ENCODE results near the gene MUSK.

DNA sequence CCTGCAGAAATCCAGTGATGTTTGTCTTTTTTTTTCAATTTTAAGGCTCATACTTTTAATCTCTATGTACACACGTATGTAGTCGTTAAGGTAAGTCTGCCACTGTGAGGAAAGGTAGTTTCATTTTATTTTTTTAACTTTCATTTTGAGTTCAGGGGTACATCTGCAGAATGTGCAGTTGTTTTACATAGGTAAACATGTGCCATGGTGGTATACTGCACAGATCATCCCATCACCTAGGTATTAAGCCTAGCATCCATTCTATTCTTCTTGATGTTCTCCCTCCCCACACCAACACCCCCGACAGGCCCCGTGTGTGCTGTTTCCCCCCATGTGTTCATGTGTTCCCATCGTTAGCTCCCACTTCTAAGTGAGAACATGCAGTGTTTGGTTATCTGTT lies 19.7 kb downstream of the MUSK start:
- TF ChIP-seq POLR2A (IDR thresholded peaks at IDR 0.05; ENCODE audit: low read depth, low read length) (no peak), POLR2AphosphoS5 (IDR thresholded peaks at IDR 0.05; ENCODE audit: low read depth, low read length) (no peak), TAF1 (IDR thresholded peaks at IDR 0.05; ENCODE audit: borderline replicate concordance, low read depth, low read length) (no peak)

Data from GM12892 (cell line).